Measurements from ENCODE around the gene GIT2.
"Not testable (repeated sequence)": the region's sequence is repeated elsewhere in the genome, so short reads cannot be mapped to it uniquely, and the experiment has no call there.

GIT2 gene

GRCh38 chr12:109944561-109945359 is 51.4 kb downstream of the GIT2 start:
- DNase-seq, result no peak

DNA sequence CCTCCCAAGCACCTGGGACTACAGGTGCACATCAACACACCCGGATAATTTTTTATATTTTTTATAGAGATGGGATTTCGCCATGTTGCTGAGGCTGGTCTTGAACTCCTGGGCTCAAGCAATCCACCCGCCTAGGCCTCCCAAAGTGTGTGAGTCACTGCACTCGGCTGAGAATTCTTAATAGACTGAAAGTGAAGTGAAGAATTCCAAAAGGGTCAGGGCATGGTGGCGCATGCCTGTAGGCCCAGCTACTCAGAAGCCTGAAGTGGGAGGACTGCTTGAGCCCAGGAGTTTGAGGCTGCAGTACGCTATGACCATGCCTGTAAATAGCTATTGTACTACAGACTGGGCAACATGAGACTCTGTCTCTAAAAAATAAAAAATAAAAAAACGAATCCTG is 52.4 kb downstream of the GIT2 start:
- DNase-seq, result no peak

- DNase-seq, result no peak
Measured at GRCh38 chr12:109940339-109940923, 55.7 kb downstream of the GIT2 start.

DNA sequence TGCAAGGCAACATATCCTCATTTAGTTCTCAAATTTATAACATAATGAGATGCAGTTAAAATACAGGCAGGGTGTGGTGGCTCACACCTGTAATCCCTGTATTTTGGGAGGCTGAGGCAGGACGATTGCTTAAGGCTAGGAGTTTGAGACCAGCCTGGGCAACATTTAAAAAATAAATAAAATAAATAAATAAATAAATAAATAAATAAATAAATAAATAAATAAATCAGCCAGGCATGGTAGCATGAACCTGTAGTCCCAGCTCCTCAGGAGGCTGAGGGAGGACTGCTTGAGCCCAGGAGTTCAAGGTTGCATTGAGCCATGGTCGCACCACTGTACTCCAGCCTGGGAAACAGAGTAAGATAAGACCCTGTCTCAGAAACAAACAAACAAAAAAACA is 56.7 kb downstream of the GIT2 start:
- DNase-seq, result no peak

- no peak for DNase-seq
Measured at GRCh38 chr12:109938947-109939346, 57.2 kb downstream of the GIT2 start.

DNA sequence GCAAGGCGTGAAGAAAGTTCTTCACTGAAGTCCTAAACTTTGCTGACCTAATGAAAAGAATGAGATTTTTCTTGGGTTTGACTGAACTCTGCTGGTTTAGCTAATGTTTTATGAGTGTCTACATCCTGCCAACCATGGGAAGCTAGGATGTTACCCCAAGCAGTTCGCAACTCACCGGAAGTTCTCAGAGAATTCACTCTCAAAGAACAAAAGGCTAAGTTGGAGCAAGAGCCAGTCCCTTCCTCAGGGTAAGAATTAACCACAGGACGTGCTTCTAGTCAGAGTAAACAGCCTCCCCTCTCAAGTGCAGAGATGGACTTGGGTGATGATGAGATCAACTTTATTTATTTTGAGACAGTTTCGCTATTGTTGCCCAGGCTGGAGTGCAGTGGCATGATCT is 58.8 kb downstream of the GIT2 start:
- no peak for DNase-seq

GRCh38 chr12:109934026-109934425 is 62.1 kb downstream of the GIT2 start:
- DNase-seq, result no peak

DNA sequence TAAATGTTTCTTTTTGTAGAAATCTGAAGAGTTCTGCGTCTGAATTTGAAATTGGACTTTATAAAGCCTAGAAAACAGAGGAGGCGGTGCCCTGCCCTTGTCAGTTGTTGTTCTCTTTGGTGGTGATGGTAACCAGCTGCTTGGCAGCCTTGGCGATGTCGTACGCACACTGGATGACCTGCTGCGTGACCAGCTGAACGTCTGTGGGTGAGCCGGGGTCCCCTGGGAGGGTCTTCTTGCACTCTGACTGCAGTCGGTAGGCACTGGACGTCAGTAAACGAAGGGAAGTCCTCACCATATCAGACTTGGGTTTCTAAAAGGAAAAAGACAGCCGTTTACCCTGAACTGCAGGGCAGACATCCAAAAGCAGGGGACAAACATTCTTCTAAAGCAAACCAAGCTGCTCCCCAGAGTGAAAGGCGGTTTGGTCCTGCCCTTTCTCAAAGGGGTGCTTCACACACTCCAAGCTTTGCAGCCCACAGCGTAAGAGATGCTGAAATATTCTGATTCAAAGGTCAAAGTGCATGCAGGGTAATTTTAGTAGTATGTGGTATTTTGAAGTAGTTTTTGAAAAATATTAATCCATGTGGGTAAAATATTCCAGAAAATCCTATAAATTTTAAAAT is 63.2 kb downstream of the GIT2 start:
- no peak for DNase-seq

- DNase-seq, result no peak
Measured at GRCh38 chr12:109931143-109931542, 65.0 kb downstream of the GIT2 start.

DNA sequence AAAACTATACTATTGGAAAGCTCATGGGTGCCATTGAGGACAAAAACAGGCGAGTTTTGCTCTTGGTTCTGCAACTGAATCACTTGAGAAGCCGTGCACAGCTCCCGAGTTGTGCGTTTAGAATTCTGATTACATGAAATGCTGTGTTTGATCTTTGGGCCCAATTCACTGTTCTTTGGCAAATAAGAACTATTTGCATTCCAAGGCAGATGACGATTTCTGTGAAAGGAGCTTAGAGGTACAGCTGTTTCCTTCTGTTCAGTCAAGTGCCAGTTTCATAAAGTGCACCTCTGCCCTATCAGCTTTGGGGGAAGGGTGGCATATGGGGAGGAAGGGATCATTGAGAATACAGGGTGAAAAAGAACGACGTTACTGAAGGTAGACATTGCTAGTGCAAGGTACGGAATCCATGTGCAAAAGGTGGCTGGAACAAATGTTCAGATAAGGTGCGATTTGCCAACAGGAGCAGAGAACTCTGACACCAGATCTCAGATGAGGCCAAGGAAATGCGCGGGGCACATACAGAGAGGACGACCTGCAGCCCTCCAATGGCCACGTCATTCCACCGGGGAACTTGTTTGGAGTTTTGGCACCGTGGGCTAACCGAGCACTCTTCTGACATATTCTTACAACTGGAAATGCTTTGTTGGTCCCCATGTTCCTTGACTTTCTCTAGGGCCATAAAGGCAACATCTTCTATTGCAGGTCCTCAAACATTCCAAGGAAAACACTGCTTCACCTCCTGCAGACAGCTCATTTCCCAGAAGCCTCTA is 66.0 kb downstream of the GIT2 start:
- DNase-seq, result no peak

DNA sequence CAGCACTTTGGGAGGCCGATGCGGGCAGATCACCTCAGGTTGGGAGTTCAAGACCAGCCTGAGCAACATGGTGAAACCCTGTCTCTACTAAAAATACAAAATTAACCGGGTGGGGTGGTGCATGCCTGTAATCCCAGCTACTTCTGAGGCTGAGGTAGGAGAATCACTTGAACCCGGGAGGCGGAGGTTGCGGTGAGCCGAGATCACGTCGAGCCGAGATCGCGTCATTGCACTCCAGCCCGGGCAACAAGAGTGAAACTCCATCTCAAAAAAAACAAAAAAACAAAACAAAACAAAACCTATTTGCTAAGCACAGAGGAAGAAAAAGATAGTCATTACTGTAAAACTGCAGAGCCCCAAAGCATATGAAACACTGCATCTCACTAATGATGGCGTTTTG is 66.8 kb downstream of the GIT2 start:
- not testable (repeated sequence) for DNase-seq

GRCh38 chr12:109928058-109928656 is 68.0 kb downstream of the GIT2 start:
- no peak for DNase-seq

DNA sequence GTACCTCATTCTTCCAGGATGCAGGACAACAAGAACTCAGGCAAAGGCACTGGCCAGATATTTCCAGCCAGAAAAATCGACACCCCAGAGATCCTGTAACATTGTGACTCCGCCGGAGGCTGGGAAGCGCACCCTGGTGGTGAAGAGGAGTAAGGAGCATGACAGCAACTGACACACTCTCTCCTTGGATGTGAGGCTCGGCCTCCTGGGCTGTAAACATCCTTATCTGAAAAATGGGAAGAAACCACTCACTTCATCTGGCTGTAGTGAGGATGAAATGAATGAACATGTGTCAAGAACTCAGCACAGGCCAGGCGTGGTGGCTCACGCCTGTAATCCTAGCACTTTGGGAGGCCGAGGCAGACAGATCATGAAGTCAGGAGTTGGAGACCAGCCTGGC is 68.5 kb downstream of the GIT2 start:
- DNase-seq, result peak; percentile 15

- DNase-seq, result no peak
Measured at GRCh38 chr12:109926488-109927210, 69.5 kb downstream of the GIT2 start.

- DNase-seq, result no peak
Measured at GRCh38 chr12:109926016-109926415, 70.2 kb downstream of the GIT2 start.

- DNase-seq, result no peak
Measured at GRCh38 chr12:109925185-109925840, 70.9 kb downstream of the GIT2 start.

DNA sequence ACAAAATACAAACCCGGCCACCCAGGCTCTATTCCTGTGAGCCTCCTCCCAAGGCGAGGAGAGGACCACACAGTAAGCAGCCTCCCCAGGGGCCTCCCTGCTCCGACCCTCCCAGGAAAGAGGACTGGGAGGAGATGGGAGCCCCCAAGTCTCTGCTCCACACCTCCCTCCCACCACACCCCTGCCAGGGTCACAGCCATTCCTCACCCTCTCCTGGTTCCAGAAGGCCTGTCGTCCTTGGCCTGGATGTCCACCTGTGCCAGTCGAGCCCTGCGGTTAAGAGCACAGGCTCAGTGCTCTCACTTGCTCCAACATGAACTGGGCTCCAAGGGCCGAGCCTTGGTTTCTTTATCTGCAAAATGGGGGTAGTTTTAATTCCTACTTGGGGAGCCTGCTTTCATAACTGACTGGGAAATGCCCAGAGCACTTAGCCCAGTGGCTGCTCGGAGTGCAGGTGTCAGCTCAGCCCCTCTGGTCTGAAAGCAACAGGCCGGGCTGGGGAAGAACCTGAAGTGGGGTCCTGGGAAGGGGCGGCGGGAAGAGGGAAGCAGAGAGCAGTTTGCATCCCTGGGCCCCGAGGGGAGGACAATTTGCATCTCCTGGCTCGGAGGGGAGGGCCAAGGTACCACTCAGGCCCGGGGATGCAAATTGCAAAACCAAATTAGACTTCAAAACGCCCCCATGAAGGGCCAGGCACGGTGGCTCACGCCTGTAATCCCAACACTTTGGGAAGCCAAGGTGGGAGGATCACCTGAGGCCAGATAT is 72.5 kb downstream of the GIT2 start:
- DNase-seq, result no peak

DNA sequence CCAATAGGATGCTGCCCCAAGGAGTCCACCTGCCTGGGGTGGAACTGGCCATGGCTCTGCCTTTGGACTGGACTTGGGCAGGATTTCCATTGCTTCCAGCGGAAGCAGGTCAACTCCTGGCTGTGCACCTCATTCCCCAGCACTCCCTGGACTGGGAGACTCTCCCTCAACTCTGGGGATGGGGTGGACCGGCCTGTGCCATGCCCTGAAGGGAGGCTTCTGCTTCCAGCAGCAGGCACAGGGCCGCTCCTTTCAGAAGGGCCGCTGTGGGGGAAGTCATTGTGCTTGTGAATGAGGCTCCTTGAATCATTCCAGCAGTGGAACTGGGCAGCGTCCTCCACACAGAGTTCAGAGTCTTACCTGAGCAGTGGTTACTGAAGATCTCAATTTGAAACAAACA is 73.1 kb downstream of the GIT2 start:
- DNase-seq, result no peak

- no peak for DNase-seq
Measured at GRCh38 chr12:109921982-109922381, 74.2 kb downstream of the GIT2 start.

DNA sequence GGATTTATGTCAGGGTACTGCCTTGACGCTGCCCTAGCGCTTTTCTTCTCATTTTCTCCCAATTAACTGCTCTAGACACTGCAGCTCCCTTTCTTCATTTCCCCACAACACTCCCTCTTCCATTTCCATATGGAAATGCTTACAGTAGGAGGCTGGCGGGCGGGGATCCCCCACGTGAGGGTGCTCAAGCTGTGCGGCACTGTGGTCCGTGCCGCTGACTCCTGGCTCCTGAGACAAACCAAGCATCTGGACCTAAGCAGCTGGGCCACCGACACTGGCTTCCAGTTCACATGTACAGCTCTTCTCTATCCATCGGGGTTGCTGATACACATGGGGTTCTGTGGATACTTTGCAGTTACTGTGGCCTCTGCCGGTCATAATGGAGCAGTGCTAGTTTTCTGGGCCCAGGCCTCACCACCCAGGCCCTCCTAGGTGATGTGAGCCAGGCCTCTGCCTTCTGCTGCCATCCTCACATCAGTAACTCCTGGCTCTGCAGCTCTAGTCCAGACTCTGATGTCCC is 75.8 kb downstream of the GIT2 start:
- no peak for DNase-seq

DNA sequence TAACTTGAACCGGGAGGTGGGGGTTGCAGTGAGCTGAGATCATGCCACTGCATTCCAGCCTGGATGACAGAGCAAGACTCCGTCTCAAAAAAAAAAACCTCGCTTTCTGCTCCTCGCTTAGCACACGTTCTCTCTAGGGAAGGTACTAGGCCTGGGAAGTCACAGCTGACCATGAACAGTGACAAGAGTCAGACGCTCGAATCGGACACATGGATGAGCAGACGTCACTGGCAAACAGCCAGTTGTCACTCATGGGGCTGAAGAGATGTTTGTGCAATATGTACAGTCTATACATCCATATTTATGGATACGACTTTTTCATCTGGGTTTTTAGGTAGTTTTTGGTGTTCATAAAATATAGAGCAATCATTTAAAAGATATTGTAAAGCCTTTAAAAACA is 76.7 kb downstream of the GIT2 start:
- DNase-seq, result no peak

All from NCI-H1105 (cell line).